NCI-H2196 treated with DMSO at 0.1 percent for 48 hours (cell line): ENCODE measurements around the gene GNPTG.
"Not testable (repeated sequence)": the region's sequence is repeated elsewhere in the genome, so short reads cannot be mapped to it uniquely, and the experiment has no call there.

ENCODE experiments used
- DNase-seq: peaks from one replicate; lab custom pipeline; 2025; ENCODE audit not compliant: unreplicated experiment; lab: John Stamatoyannopoulos, UW

Gene GNPTG

DNA sequence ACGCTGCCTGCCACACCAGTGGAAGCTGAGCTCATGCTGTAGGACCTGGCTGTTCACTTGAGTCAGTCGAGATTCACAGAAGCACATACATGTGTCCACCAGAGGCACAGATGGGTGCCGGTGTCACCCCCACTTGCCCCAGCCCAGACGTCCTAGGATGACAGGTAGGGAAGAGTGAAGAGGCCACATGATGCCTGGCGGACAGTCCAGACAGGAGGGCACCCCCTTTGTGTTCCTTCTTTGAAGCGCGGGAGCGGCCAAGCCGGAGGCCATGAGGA lies 33.5 kb upstream of the GNPTG start:
- no peak for DNase-seq

- no peak for DNase-seq
Measured at GRCh38 chr16:1319041-1319440, 32.7 kb upstream of the GNPTG start.

DNA sequence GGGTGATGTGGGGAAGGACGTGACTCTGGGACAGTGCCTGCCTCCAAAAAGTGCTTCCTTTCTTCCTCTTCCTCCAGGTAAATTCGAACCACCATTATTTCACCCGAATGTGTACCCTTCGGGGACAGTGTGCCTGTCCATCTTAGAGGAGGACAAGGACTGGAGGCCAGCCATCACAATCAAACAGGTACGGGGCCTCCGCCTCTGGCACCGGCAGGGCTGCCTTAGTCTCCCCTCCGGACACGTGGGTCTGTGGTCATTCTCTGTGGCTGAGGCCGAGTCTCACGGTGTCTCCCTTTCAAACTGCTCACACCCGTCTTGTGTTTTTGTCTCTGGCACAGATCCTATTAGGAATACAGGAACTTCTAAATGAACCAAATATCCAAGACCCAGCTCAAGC lies 31.6 kb upstream of the GNPTG start:
- no peak for DNase-seq

GRCh38 chr16:1320658-1321240 lies 31.0 kb upstream of the GNPTG start:
- DNase-seq: no peak

DNA sequence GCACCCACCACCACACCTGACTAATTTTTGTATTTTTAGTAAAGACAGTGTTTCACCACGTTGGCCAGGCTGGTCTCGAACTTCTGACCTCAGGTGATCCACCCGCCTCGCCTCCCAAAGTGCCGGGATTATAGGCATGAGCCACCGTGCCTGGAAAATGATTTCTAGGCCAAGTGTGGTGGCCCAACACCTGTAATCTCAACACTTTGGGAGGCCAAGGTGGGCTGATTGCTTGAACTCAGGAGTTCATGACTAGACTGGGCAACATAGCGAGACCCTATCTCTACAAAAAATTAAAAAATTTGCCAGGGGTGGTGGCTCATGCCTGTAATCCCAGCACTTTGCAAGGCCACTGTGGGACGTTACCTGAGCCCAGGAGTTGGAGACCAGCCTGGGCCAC lies 29.3 kb upstream of the GNPTG start:
- no peak for DNase-seq

DNA sequence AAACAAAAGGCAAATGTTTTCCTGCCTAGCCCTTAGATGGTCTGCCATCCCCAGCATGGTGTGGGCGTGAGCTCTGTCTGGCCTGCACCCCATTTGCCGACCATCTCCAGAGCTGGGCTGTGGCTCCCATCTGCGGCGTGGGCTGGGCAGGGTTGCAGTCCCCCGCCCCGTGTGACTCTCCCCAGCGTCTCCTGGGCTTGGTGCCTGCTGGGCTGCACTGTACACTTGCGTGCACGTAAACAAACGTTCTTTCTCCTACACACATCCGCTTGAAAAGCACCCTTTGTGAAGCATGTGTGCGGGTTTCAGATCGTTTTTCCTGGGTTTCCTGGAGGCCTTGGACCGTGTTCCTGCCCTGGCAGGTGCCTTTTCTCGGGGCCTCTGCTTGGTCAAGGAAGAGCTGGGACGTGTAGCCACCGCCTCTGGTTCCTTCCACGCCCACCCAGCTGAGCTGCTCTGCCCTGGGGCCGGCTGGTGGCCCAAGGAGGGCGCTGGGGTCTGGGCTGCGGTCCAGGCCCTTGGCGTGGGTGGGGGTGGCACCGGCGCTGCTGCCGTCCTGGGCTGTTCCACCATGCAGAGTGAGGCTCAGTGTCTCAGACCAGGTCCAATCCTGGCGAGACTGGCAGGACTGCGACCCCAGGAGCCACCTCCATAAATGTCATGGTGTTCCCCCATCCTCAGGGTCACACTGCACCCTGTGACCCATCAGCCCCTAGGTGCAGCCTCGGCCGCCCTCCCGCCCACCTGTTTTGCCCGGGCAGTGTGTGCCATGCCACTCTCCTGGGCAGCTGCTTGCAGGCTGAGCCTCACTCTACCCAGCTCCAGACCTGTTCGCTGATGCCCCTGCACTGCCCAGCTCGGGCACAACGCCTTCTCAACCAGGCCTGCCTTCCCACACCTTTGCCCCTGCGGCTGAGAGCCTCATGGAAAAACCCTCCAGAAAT lies 28.2 kb upstream of the GNPTG start:
- DNase-seq: peak; percentile 66

DNA sequence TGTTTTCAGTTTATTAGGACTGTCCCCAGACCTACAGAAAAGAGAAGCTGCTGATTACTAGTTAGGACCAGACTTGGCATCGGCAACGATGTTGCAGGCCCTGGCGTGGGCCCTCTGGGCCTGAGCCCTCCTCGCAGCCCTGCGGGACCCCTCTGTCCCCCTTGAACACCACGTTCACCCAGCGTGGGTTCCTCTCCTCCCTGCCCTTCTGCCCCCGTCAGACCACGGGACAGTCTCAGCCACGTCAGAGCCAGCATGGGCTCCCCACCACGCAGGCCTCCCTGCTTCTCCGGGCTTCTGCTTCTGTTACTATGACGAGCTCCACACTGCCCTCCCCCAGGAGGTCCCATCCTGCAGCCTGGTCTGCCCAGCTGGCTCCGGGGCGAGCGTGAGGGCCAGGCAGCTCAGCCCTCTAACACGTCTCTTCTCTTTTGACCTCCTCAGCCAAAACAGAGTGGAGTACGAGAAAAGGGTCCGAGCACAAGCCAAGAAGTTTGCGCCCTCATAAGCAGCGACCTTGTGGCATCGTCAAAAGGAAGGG lies 27.4 kb upstream of the GNPTG start:
- no peak for DNase-seq

DNA sequence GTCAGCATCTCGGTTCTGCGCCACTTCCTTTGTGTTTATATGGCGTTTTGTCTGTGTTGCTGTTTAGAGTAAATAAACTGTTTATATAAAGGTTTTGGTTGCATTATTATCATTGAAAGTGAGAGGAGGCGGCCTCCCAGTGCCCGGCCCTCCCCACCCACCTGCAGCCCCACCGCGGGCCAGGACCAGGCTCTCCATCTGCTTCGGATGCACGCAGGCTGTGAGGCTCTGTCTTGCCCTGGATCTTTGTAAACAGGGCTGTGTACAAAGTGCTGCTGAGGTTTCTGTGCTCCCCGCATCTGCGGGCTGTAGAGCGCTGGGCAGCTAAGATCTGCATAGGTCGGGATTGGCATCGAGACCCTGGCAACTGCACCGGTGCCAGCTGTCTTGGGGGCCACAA lies 26.5 kb upstream of the GNPTG start:
- DNase-seq: no peak

- no peak for DNase-seq
Measured at GRCh38 chr16:1325673-1326371, 25.9 kb upstream of the GNPTG start.

DNA sequence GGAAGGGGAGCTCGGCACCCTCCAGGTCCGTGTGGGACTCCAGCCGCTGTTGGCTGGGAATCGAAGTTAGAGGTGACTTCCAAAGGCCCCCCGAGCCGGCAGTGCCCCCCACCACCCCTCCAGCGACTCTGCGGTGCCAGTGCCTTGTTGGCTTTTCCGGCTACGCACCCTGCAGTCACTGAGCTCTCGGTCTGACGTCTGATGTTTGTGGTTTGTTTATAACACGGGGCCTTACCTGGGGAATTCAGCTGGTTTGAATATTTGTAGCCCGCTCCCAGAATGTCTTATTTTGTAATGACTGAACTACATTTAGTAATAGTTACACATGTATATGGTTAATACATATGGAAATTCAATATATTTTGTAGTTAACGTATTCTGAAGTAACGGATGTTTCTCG lies 25.3 kb upstream of the GNPTG start:
- DNase-seq: no peak

DNA sequence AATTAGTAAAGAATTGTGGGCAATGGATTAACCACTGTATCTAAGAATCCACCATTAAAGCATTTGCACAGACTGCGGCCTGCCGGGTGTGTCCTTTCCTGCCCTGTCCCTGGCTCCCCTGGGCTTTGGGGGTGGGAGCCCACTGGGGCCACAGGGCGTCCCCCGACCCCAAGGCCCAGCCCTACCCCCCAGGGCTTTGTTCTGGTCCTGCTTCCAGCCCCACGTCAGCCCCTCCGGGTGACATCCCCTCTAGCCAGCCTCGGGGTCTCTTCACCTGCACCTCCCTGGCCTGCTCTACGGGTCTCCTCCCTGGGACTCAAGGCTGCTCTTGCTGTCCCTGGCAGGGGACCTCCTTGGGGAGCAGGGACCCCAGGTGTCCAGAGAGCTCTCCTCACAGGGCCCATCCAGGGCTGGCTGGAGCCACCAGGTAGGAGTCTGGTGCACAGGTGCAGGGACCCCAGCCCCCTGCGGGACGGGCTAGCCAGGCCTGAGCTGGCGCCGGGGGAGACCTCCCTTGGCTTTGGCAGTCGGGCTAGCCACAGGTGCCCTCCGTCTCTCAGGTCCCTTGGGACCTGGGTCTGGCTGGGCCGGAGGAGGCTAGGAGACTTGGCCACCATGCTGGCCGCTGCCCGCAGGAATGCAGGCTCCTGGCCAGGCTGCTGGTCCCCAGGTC lies 24.6 kb upstream of the GNPTG start:
- DNase-seq: no peak

DNA sequence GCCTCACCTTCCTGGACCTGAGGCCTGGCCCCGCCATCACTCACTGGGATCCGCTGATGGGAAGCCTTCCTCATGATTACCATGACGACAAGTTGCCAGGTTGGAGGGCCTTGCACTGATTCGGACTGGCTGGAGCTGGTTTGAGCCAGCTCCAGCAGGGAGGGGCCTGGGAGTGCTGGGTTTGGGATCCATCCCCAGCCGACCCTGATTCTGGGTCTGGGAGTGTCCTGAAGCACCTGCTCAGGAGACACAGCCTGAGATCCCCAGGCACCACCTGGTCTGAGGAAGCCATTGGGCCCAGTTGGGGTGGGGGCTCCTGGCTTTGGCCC lies 24.1 kb upstream of the GNPTG start:
- DNase-seq: no peak

GRCh38 chr16:1328136-1328535 lies 23.6 kb upstream of the GNPTG start:
- DNase-seq: not testable (repeated sequence)

- DNase-seq: not testable (repeated sequence)
Measured at GRCh38 chr16:1328961-1329360, 22.8 kb upstream of the GNPTG start.

DNA sequence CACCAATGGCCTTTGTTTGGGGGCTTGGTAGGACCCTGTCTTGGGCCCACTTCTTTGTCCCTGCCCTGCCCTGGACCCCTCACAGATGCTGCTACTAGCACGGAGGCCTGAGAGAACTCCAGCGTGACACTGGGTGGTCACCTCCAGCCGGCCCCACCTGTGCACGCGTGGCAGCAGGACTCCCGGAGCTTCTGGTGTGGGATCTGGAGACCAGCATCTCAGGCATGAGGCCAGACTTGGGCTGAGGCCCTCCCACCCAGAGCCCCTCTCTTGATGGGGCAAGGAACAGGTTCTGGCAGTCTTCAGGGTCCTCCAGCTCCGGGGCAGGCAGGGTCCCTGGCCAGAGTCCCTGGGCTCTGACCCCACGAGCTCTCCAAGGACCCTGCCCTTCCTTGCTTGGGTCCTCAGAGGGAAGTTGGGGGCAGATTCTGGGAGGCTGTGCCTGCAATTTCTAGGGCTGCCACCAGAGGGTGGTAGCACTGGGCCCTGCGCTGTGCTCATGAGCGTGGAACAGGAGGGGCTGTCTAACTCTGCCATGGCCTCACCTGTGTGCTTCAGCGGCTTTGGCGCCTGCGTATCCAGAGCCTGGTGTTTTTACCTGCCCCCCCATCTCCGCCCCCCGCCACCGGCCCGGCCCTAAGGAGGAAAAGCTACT lies 21.3 kb upstream of the GNPTG start:
- DNase-seq: no peak

GRCh38 chr16:1330931-1331711 lies 20.6 kb upstream of the GNPTG start:
- DNase-seq: no peak

DNA sequence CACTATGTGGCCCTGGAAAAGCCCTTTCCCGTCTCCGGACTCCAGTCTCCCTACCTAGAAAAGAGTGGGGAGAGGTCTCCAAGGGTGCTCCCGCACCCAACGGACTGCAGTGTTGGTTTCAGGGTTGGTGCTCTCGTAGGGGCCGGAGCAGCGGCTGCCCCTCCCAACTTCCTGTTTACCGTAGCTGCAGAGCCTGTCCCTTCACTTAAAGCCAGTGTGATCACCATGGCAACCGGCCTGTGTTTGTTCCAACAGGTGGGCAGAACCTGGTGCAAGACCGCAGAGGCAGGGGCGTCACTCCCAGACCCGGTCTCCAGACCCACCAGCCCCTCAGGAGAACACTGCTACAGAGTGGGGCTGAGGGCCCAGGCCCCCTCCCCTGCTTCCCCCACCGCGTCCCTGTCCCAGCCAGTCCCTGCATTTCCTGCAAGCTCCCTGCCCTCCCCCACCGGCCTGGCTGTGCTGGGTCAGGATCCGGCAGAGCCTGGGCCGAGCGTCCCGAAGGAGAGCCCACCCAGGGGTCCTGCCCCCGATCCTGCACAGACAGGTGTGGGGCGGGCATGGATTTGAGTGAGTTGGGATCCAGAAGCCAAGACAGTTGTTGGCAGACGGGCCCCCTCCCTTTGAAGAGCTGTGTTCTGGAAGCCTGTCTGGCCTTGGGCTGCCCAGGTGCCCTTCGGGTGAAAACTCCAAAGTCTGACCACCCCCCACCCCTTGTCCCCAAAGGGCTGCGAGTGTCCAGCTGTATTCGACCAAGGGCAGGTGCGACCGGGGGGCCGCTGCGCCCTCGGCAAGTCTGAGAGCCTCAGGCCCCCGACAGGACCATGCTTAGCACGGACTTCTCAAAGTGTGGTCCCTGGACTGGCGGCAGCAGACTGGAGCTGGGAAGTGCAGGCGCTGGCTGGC lies 19.8 kb upstream of the GNPTG start:
- peak; percentile 87 for DNase-seq

- no peak for DNase-seq
Measured at GRCh38 chr16:1332618-1333148, 19.0 kb upstream of the GNPTG start.
